Mucosa of descending colon (tissue), 3 donors: ENCODE measurements around the gene RAPGEF3. TPM values are rescaled to one million over a fixed set of nuclear protein-coding genes. Genes with fewer than 3 reads are reported as not detected.

Experiments
- ATAC-seq: fragments of 200-7000 bp; cut with Tn5 transposase; one replicate; pipeline ENCODE4 v1.9.1; 2020; ENCODE audit warnings: mild to moderate bottlenecking, moderate library complexity
- DNase-seq, 3 donors: peaks; one replicate each; pipeline ENCODE4 v3.0.0-alpha.2; 2020
- H3K36me3 ChIP-seq: fragments of 200-600 bp; one replicate; pipeline ENCODE4 v1.8.0; 2021; ENCODE audit warnings: low read depth, mild to moderate bottlenecking
- H3K4me1 ChIP-seq: fragments of 200-600 bp; one replicate; pipeline ENCODE4 v1.8.0; 2021; ENCODE audit warnings: low read depth, mild to moderate bottlenecking
- H3K4me3 ChIP-seq: fragments of 200-600 bp; one replicate; pipeline ENCODE4 v1.8.0; 2021; ENCODE audit warnings: mild to moderate bottlenecking
- H3K9me3 ChIP-seq: fragments of 200-600 bp; one replicate; pipeline ENCODE4 v1.8.0; 2021; ENCODE audit warnings: mild to moderate bottlenecking
- CTCF ChIP-seq: fragments of 200-600 bp; IDR thresholded peaks from one replicate; pipeline ENCODE4 v1.8.0; 2022; ENCODE audit warnings: antibody characterized with exemption, mild to moderate bottlenecking
- intact Hi-C, 2 donors: fragments of 100-400 bp; cut with DNase I in 1 of 2; cut with micrococcal nuclease in 1 of 2; formaldehyde crosslinking; loops; one replicate each; pipeline versions ENCODE4 v1.11.0 to v1.11.1; 2022; cut with DNase I, micrococcal nuclease
- total RNA-seq, 3 donors: library from RNA; stranded (reverse); fragmentation: NEBNext Ultra II Directional in 2 of 3; extraction: Animal tissue kit (Norgen Biotek cat#: 25700) in 2 of 3; gene quantifications; one replicate each; pipeline versions ENCODE4 v1.2.1 to v1.2.4, GENCODE V29; 2021 to 2023
- donor health status: DM: no; HTN: no; CAD: no; lungs with moderate emphysema.
- donor health status: DM: no; HTN: no; CAD: no.
- donor health status: DM: no; HTN: yes; CAD: no.

The RAPGEF3 gene
- total RNA-seq, 3 donors from 2014 or later: 9.5 to 15.6 (median 11.4) TPM

- Histone ChIP-seq H3K4me3 (no peak overlapping the region), H3K9me3 (no peaks in the 10 kb centered on the region), H3K36me3 (no peaks in the 10 kb centered on the region), H3K4me1 (peaks cover 2% of the 10 kb centered on the region)
- no peak for ATAC-seq
- intact Hi-C loops: loop anchor here (10.0 kb wide), 1 partner anchor 123 kb away; no protein-coding TSS in a partner anchor
- no peak for DNase-seq
- no peak for TF ChIP-seq CTCF
Observed at GRCh38 chr12:47712171-47712570, 46.5 kb downstream of the RAPGEF3 start.

- TF ChIP-seq CTCF: no peak
- Histone ChIP-seq H3K4me1 (no peaks in the 10 kb centered on the region), H3K36me3 (no peaks in the 10 kb centered on the region), H3K4me3 (no peak overlapping the region), H3K9me3 (no peaks in the 10 kb centered on the region)
- intact Hi-C loops: loop anchor here (10.0 kb wide), 1 partner anchor 123 kb away; no protein-coding TSS in a partner anchor
- DNase-seq (no peak), ATAC-seq (no peak)
Observed at GRCh38 chr12:47711448-47711847, 47.2 kb downstream of the RAPGEF3 start.

- H3K9me3 ChIP-seq: no peaks in the 10 kb centered on the region
- no peaks in the 10 kb centered on the region for H3K4me1 ChIP-seq
- DNase-seq: no peak
- no peaks in the 10 kb centered on the region for H3K36me3 ChIP-seq
- no peak overlapping the region for H3K4me3 ChIP-seq
- intact Hi-C loops: loop anchor here (10.0 kb wide), 1 partner anchor 125 kb away; no protein-coding TSS in a partner anchor
- ATAC-seq: no peak
- TF ChIP-seq CTCF: no peak
Observed at GRCh38 chr12:47710278-47710677, 48.4 kb downstream of the RAPGEF3 start.

- H3K4me3 ChIP-seq: no peak overlapping the region
- no peak for TF ChIP-seq CTCF
- intact Hi-C loops: loop anchor here (10.0 kb wide), 1 partner anchor 125 kb away; no protein-coding TSS in a partner anchor
- DNase-seq: no peak
- no peak for ATAC-seq
- no peaks in the 10 kb centered on the region for H3K9me3 ChIP-seq
- H3K36me3 ChIP-seq: no peaks in the 10 kb centered on the region
- no peaks in the 10 kb centered on the region for H3K4me1 ChIP-seq
Observed at GRCh38 chr12:47709671-47710070, 49.0 kb downstream of the RAPGEF3 start.

- TF ChIP-seq CTCF: no peak
- DNase-seq (no peak), ATAC-seq (no peak)
- Histone ChIP-seq H3K9me3 (no peaks in the 10 kb centered on the region), H3K4me3 (no peak overlapping the region), H3K4me1 (no peaks in the 10 kb centered on the region), H3K36me3 (no peaks in the 10 kb centered on the region)
- intact Hi-C loops: no loop called here
Observed at GRCh38 chr12:47709237-47709636, 49.4 kb downstream of the RAPGEF3 start.
